Activated CD4-positive, alpha-beta memory T cell treated with anti-CD3 and anti-CD28 coated beads, Interleukin-2, amount 10 ng/mL, durations not matched to agents 7 days and 5 days (primary cell): ENCODE measurements around the gene HEG1. TPM values are rescaled to one million over a fixed set of nuclear protein-coding genes. Genes with fewer than 3 reads are reported as not detected.
"Not testable (repeated sequence)": the region's sequence is repeated elsewhere in the genome, so short reads cannot be mapped to it uniquely, and the experiment has no call there.

Experiments
- CTCF ChIA-PET: fragments of 350-600 bp; sonication (Branson Sonifier 250); formaldehyde crosslinking; loops from one replicate; lab custom pipeline; 2021; ENCODE audit warnings: antibody characterized with exemption, inconsistent platforms; lab: Charles Lee
- POLR2A ChIA-PET: fragments of 350-600 bp; sonication (Branson Sonifier 250); formaldehyde crosslinking; loops from one replicate; lab custom pipeline; 2021; ENCODE audit warnings: antibody characterized with exemption; lab: Charles Lee
- DNase-seq: peaks from one replicate; pipeline ENCODE4 v3.0.0-alpha.2; 2020
- H3K27ac Mint-ChIP-seq: one replicate; pipeline ENCODE4 v1.8.0; 2021; ENCODE audit warnings: mild to moderate bottlenecking, mixed read lengths
- H3K27me3 Mint-ChIP-seq: one replicate; pipeline ENCODE4 v1.8.0; 2021; ENCODE audit warnings: mixed read lengths
- H3K36me3 Mint-ChIP-seq: one replicate; pipeline ENCODE4 v1.8.0; 2021; ENCODE audit warnings: low read depth, mixed read lengths
- H3K4me1 Mint-ChIP-seq: one replicate; pipeline ENCODE4 v1.8.0; 2021; ENCODE audit warnings: mixed read lengths
- H3K4me3 Mint-ChIP-seq: one replicate; pipeline ENCODE4 v1.8.0; 2021; ENCODE audit warnings: mild to moderate bottlenecking, mixed read lengths
- H3K9me3 Mint-ChIP-seq: one replicate; pipeline ENCODE4 v1.8.0; 2021; ENCODE audit warnings: mixed read lengths
- total RNA-seq, 2 experiments: library from RNA; stranded (reverse); gene quantifications; one replicate each; pipeline ENCODE4 v1.2.3, GENCODE V29; 2021

HEG1 gene
- total RNA-seq, 2 experiments from 2014 or later: 26.7 to 27.7 TPM

DNA sequence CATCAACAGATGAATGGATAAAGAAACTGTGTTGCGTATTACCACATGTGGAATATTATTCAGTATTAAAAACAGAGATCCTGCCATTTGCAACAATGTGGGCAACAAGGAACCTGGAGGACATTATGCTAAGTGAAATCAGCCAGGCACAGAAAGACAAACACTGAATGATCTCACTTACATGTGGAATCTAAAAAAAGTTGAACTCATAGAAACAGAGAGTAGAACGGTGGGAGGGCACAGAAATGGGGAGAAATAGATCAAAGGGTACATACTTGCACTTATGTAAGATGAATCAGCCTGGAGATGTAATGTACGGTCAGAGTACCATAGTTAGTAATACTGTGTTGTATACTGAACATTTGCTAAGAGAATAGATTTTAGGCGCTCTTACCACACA is 91.4 kb downstream of the HEG1 start:
- peaks cover 4% of the 10 kb centered on the region for H3K36me3 Mint-ChIP-seq
- peaks cover 4% of the 10 kb centered on the region for H3K4me1 Mint-ChIP-seq
- peaks cover 8% of the 10 kb centered on the region for H3K27me3 Mint-ChIP-seq
- no peak overlapping the region for H3K4me3 Mint-ChIP-seq
- H3K27ac Mint-ChIP-seq: no peak overlapping the region
- POLR2A ChIA-PET: no interaction called here
- CTCF ChIA-PET: no interaction called here
- no peak for DNase-seq
- H3K9me3 Mint-ChIP-seq: no peaks in the 10 kb centered on the region

DNA sequence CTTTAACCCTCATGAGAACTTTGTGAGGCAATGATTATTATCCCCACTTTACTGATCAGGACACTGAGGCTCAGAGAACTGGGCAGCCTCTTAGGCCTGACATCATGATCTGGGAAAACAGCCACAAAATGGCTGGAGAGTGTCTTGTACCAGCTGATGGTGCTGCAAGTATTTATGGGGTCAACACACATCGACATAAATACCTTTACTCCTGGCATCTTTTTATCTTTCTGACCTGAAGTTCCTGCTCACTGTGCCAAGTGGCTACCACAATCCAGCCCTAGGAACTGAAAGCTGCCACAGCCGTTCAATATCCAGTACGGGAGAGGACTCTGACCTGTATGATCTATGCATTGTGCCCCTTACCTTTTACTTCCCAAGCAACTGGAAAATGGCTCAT is 92.0 kb downstream of the HEG1 start:
- ChIA-PET POLR2A (no interaction called here), CTCF (no interaction called here)
- Mint-ChIP-seq H3K36me3 (no peaks in the 10 kb centered on the region), H3K27me3 (peaks cover 9% of the 10 kb centered on the region), H3K27ac (no peak overlapping the region), H3K4me1 (no peaks in the 10 kb centered on the region), H3K4me3 (no peak overlapping the region), H3K9me3 (no peaks in the 10 kb centered on the region)
- DNase-seq: no peak

DNA sequence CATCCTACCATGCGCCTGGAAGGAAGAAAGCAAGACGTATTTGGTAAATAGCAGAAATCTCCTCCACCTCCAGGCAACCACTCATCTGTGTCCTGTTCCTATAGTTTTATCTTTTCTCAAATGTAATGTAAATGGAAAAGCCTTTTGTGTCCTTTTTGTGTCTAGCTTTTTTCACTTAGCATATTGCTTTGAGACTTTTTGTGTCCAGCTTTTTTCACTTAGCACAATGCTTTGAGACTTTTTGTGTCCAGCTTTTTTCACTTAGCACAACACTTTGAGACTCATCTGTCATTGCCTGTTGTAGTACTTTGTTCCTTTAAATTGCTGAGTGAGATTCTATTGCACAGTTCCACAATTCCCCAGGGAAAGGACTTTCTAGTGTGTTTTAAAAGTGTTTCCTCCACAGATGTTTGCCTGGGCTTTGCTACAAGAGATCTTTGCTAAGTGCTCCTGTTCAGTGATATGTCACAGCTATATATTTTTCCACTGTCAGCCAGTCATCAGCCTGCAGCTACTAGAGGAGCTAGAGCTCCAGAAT is 93.3 kb downstream of the HEG1 start:
- H3K4me3 Mint-ChIP-seq: no peak overlapping the region
- no peaks in the 10 kb centered on the region for H3K36me3 Mint-ChIP-seq
- no peak overlapping the region for H3K27ac Mint-ChIP-seq
- no peaks in the 10 kb centered on the region for H3K9me3 Mint-ChIP-seq
- no peaks in the 10 kb centered on the region for H3K4me1 Mint-ChIP-seq
- ChIA-PET POLR2A (no interaction called here), CTCF (no interaction called here)
- peaks cover 9% of the 10 kb centered on the region for H3K27me3 Mint-ChIP-seq
- no peak for DNase-seq

DNA sequence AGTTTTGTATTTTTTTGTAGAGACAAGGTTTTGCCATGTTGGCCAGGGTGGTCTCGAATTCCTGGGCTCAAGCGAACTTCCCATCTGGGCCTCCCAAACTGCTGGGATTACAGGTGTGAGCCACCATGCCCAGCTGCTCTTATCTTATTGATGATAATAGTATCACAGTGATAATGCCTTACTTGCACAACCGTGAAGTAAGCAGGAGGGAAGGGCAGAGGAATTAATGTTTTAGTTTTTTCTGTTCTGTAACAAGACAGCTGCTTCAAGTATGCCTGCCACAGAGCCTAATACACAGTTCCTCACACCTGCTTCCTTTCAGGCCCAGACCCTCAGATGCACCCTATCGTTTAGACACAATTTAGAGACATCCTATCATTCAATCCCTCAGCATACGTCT is 95.1 kb downstream of the HEG1 start:
- no peak overlapping the region for H3K27ac Mint-ChIP-seq
- H3K36me3 Mint-ChIP-seq: no peaks in the 10 kb centered on the region
- no peak for DNase-seq
- H3K4me1 Mint-ChIP-seq: no peaks in the 10 kb centered on the region
- H3K4me3 Mint-ChIP-seq: no peak overlapping the region
- H3K9me3 Mint-ChIP-seq: no peaks in the 10 kb centered on the region
- POLR2A ChIA-PET: no interaction called here
- CTCF ChIA-PET: no interaction called here
- peaks cover 9% of the 10 kb centered on the region for H3K27me3 Mint-ChIP-seq

DNA sequence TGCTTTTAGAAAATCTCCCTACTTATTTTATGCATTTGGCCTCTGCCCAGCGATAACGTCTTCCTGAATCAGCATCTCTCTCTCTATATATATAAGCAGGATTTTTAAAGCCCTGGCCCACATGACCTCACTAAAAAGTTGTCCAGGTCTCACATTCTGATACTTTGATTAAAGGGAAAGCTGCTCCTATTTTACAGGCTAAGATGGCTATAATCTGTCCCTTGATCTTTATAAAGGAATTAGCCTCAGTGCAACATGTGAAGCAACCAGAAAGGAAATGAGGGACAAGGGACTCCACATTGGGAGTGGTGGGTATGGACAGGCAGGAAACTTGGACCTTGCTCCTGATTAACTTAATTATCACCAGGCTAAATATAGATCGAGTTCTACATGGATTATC is 95.7 kb downstream of the HEG1 start:
- Mint-ChIP-seq H3K4me1 (no peaks in the 10 kb centered on the region), H3K27me3 (peaks cover 14% of the 10 kb centered on the region), H3K36me3 (no peaks in the 10 kb centered on the region), H3K27ac (no peak overlapping the region), H3K9me3 (no peaks in the 10 kb centered on the region), H3K4me3 (no peak overlapping the region)
- ChIA-PET CTCF (no interaction called here), POLR2A (no interaction called here)
- no peak for DNase-seq

DNA sequence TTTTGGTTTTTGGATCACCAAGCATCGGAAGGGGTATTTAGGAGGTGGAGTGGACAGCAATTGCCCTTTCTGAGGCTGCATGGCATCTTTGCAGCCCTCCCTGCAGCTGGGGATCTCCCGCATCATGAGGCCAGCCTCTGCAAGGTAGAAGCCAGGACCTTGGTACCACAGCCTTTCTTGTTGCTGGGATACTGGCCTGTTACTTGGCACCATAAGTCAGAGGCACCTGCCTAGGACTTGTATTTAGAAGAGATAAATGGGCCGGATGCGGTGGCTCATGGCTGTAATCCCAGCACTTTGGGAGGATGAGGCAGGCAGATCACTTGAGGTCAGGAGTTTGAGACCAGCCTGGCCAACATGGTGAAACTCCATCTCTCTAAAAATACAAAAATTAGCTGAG is 97.8 kb downstream of the HEG1 start:
- CTCF ChIA-PET, H3K4me1 Mint-ChIP-seq, H3K4me3 Mint-ChIP-seq, H3K36me3 Mint-ChIP-seq, DNase-seq, H3K9me3 Mint-ChIP-seq, POLR2A ChIA-PET, H3K27ac Mint-ChIP-seq: not testable (repeated sequence)
- H3K27me3 Mint-ChIP-seq: peaks cover 21% of the 10 kb centered on the region

DNA sequence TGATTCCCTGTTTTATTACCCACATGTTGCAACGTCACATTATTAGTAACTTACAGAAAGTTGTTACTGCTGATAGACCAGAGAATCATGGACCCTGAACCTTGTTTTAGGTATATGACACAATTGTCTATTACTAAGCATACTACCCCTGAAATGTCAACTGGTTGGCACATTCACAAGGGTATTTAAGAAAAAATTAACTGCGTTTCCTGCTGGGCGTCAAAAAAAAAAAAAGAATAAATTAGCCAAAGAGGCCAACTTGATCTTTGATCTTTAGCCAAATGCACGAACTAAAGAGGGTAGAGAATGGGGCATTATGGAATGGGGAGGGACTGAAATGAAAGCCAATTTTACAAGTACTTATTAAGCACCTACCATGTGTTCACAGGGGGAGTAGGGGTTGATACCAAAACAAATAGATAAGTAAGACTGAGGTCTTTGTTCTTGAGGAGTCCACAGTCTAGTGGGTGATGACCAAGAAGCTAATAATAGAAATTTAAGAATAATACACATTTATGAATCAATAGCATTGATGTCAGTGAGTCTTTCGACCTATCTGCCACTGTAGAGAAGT is 103.4 kb downstream of the HEG1 start:
- CTCF ChIA-PET: interaction anchor here (0.6 to 1.0 kb wide), 2 partner anchors 191 to 1480 kb away, joined by 3 to 5 read pairs; no protein-coding TSS in a partner anchor
- Mint-ChIP-seq H3K27ac (no peak overlapping the region), H3K36me3 (no peaks in the 10 kb centered on the region), H3K4me3 (no peak overlapping the region), H3K9me3 (no peaks in the 10 kb centered on the region), H3K27me3 (peaks cover 37% of the 10 kb centered on the region), H3K4me1 (no peaks in the 10 kb centered on the region)
- POLR2A ChIA-PET: no interaction called here
- no peak for DNase-seq

DNA sequence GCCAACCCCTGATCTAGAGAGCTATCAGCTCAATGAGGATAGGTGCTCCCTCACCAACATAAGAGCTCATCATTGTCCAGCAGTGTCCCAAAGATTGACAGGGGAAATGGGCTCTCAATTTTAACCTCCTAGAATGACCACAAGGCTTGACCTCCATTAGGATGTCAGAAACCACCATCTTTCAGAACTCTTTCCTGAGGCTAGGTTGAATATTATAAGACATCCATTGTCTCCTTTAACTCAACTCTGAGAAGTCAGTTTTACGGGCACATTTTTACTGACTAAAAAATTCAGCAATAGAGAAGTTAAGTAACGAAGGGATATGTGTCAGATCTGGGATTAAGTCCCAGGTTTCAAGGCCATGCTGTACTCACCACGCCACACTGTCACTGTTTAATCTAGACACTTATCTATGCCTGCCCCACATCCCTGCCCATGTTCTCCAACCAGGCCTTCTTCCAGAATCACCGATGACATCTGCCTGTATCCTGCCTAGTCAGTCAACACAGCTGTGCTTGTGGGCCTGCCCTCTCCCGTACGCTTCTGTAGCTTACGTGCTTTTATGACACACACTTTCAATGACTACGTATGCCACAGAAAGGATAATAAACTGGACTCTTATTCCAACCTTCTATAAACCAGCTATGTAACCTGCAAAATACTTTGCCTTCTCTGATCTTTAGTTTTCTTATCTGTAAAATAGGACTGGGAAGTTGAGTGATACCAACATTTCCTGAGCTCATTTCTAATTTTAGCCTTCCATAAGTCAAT is 104.1 kb downstream of the HEG1 start:
- H3K4me3 Mint-ChIP-seq: no peak overlapping the region
- POLR2A ChIA-PET: no interaction called here
- H3K27me3 Mint-ChIP-seq: peaks cover 37% of the 10 kb centered on the region
- H3K36me3 Mint-ChIP-seq: no peaks in the 10 kb centered on the region
- DNase-seq: no peak
- H3K9me3 Mint-ChIP-seq: no peaks in the 10 kb centered on the region
- CTCF ChIA-PET: interaction anchor here (0.6 kb wide), 1 partner anchor 1479 kb away, joined by 5 read pairs; no protein-coding TSS in a partner anchor
- H3K4me1 Mint-ChIP-seq: no peaks in the 10 kb centered on the region
- H3K27ac Mint-ChIP-seq: no peak overlapping the region

DNA sequence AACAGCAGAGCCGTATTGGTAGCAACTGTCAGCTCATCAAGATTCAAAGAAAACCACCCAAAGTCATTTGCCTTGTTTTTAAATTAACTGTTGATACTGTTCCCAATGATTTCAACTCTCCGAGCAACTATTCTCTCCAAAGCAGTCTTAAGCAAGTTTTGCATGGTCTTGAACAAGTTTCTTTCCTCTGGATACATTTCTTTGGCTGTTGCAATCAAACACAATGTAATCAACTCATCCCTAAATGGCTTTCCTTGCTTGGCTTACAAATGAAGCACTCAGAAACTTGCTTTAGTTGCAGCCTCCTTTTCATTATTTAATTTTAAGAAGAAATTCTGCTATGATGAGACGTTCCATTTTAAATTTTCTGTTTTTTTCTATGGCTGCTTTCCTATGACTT is 105.8 kb downstream of the HEG1 start:
- POLR2A ChIA-PET: no interaction called here
- CTCF ChIA-PET: no interaction called here
- H3K9me3 Mint-ChIP-seq: no peaks in the 10 kb centered on the region
- peaks cover 34% of the 10 kb centered on the region for H3K27me3 Mint-ChIP-seq
- H3K4me3 Mint-ChIP-seq: no peak overlapping the region
- no peaks in the 10 kb centered on the region for H3K36me3 Mint-ChIP-seq
- no peak overlapping the region for H3K27ac Mint-ChIP-seq
- no peaks in the 10 kb centered on the region for H3K4me1 Mint-ChIP-seq
- DNase-seq: no peak

DNA sequence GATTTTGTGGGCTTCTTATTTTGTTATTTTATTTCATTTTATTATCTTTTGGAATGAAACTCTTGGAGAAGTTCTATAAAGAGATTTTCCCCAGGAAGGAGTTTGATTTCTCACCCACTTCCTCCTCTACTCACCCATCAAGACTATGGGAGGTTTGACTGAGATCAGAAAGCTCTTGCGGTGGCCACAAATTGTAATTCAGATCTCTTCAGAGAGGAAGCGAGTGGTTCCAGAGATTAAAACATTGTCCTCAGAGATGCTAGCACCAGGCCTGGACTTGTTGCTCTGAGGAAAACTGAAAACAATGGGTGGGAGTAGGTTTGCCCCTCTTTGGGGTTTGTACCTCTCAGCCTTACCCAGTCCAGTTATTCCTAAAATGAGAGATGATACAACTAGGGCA is 113.2 kb downstream of the HEG1 start:
- Mint-ChIP-seq H3K36me3 (no peaks in the 10 kb centered on the region), H3K9me3 (no peaks in the 10 kb centered on the region), H3K4me1 (no peaks in the 10 kb centered on the region), H3K4me3 (no peak overlapping the region), H3K27me3 (peaks cover 16% of the 10 kb centered on the region), H3K27ac (no peak overlapping the region)
- ChIA-PET POLR2A (no interaction called here), CTCF (no interaction called here)
- no peak for DNase-seq

DNA sequence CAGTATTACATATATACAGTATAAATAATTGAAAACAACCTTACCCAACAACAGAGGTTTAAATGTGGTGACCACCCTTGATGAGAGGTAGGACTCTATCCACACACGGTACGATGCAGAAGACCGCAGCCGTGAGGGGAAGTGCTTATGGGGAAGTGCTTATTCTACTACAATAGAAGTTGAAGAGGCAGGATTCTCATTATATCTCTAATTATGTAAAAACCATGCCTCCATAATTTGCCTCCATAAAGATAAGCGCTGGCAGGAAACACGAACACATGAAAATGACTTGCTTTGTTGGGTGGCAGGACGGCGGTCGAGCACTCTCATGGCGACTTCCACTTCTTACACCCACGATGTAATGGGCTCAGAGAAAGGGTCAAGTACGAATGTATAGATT is 114.0 kb downstream of the HEG1 start:
- ChIA-PET POLR2A (no interaction called here), CTCF (no interaction called here)
- DNase-seq: no peak
- no peaks in the 10 kb centered on the region for H3K36me3 Mint-ChIP-seq
- H3K27me3 Mint-ChIP-seq: peaks cover 21% of the 10 kb centered on the region
- H3K9me3 Mint-ChIP-seq: no peaks in the 10 kb centered on the region
- no peaks in the 10 kb centered on the region for H3K4me1 Mint-ChIP-seq
- no peak overlapping the region for H3K4me3 Mint-ChIP-seq
- H3K27ac Mint-ChIP-seq: no peak overlapping the region

DNA sequence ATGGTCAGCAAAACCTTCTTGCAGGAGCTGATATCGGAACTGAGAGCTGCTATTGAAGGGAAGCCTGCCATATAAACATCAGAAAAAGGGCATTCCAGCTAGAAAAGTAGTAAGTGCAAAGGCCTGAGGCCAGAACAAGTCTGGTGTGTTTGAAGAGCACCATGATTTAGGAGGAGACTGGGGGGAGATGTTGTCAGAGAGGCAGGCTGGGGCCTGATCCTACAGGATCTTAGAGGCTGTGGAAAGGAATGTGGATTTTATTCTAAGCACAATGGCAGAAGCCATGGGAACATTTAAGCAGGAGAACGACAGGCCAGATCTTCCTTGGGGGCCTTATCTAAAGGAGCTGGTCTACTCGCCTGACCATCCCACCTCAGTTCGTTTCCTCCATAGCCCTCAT is 116.1 kb downstream of the HEG1 start:
- Mint-ChIP-seq H3K27me3 (peaks cover 21% of the 10 kb centered on the region), H3K4me3 (no peak overlapping the region), H3K36me3 (no peaks in the 10 kb centered on the region), H3K27ac (no peak overlapping the region), H3K9me3 (no peaks in the 10 kb centered on the region), H3K4me1 (no peaks in the 10 kb centered on the region)
- DNase-seq: no peak
- CTCF ChIA-PET: interaction anchor here (1.7 to 2.0 kb wide), 2 partner anchors 11 to 38 kb away, joined by 4 to 5 read pairs; no protein-coding TSS in a partner anchor
- POLR2A ChIA-PET: no interaction called here

DNA sequence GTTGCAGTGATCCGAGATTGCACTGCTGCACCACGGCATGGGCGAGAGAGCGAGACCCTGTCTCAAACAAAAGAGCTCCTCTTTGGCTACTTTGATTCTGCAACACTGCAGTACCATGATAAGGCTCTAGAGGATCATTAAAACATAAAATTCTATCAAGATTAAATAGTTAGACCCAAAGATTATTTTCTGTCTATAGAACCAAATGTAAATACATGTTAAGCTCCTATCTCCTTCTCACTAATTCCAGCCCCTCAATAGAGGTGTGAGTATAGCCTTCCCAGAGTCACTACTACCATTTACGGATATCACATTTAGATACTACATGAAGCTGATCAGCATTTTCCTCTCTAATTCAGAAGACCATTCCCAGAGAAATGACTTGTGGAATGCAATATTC is 116.9 kb downstream of the HEG1 start:
- no peaks in the 10 kb centered on the region for H3K36me3 Mint-ChIP-seq
- H3K4me1 Mint-ChIP-seq: no peaks in the 10 kb centered on the region
- CTCF ChIA-PET: interaction anchor here (1.7 to 2.0 kb wide), 2 partner anchors 10 to 38 kb away, joined by 4 to 5 read pairs; no protein-coding TSS in a partner anchor

More for the DNA sequence above, 116.9 kb downstream of the HEG1 start:
- DNase-seq: no peak
- Mint-ChIP-seq H3K9me3 (no peaks in the 10 kb centered on the region), H3K4me3 (no peak overlapping the region), H3K27ac (no peak overlapping the region), H3K27me3 (peaks cover 21% of the 10 kb centered on the region)
- POLR2A ChIA-PET: no interaction called here
